ENCODE measurements around the gene RSPH1.

RSPH1 gene

GRCh38 chr21:42542196-42542595, 46.2 kb upstream of the RSPH1 start:
- no peak for TF ChIP-seq CTCF (IDR thresholded peaks at IDR 0.05; ENCODE audit: low read depth, low read length)
- DNase-seq (ENCODE audit: low read depth in 2 of 2) = no peak
- H3K4me3 ChIP-seq (replicated peaks in 1 of 2; ENCODE audit: low read depth in 2 of 2, low read length in 2 of 2) = no peak overlapping the region

GRCh38 chr21:42541618-42542017, 45.6 kb upstream of the RSPH1 start:
- DNase-seq (ENCODE audit: low read depth in 2 of 2) = no peak
- no peak for TF ChIP-seq CTCF (IDR thresholded peaks at IDR 0.05; ENCODE audit: low read depth, low read length)
- no peak overlapping the region for H3K4me3 ChIP-seq (replicated peaks in 1 of 2; ENCODE audit: low read depth in 2 of 2, low read length in 2 of 2)

- DNase-seq (ENCODE audit: low read depth in 2 of 2) = no peak
- TF ChIP-seq CTCF (IDR thresholded peaks at IDR 0.05; ENCODE audit: low read depth, low read length) = no peak
- H3K4me3 ChIP-seq (replicated peaks in 1 of 2; ENCODE audit: low read depth in 2 of 2, low read length in 2 of 2) = no peak overlapping the region
Observed at GRCh38 chr21:42541174-42541573, 45.1 kb upstream of the RSPH1 start.

GRCh38 chr21:42540396-42540795, 44.4 kb upstream of the RSPH1 start:
- H3K4me3 ChIP-seq (replicated peaks in 1 of 2; ENCODE audit: low read depth in 2 of 2, low read length in 2 of 2) = no peak overlapping the region
- no peak for TF ChIP-seq CTCF (IDR thresholded peaks at IDR 0.05; ENCODE audit: low read depth, low read length)
- DNase-seq (ENCODE audit: low read depth in 2 of 2) = no peak

- no peak for TF ChIP-seq CTCF (IDR thresholded peaks at IDR 0.05; ENCODE audit: low read depth, low read length)
- H3K4me3 ChIP-seq (replicated peaks in 1 of 2; ENCODE audit: low read depth in 2 of 2, low read length in 2 of 2) = no peak overlapping the region
- no peak for DNase-seq (ENCODE audit: low read depth in 2 of 2)
Observed at GRCh38 chr21:42539931-42540343, 43.9 kb upstream of the RSPH1 start.

- TF ChIP-seq CTCF (IDR thresholded peaks at IDR 0.05; ENCODE audit: low read depth, low read length) = no peak
- H3K4me3 ChIP-seq (replicated peaks in 1 of 2; ENCODE audit: low read depth in 2 of 2, low read length in 2 of 2) = no peak overlapping the region
- DNase-seq (ENCODE audit: low read depth in 2 of 2) = no peak
Observed at GRCh38 chr21:42539342-42539741, 43.3 kb upstream of the RSPH1 start.

- no peak overlapping the region for H3K4me3 ChIP-seq (replicated peaks in 1 of 2; ENCODE audit: low read depth in 2 of 2, low read length in 2 of 2)
- TF ChIP-seq CTCF (IDR thresholded peaks at IDR 0.05; ENCODE audit: low read depth, low read length) = no peak
- DNase-seq (ENCODE audit: low read depth in 2 of 2) = no peak
Observed at GRCh38 chr21:42538479-42539275, 42.7 kb upstream of the RSPH1 start.
